C4-2B (cell line): ENCODE data around the gene UBP1.

Experiments
- CTCF ChIP-seq: fragments of 450-650 bp; conservative IDR thresholded peaks from 2 replicates; pipeline ENCODE4 v1.5.1; 2017; ENCODE audit warnings: mild to moderate bottlenecking
- ZFX ChIP-seq: fragments of 450-650 bp; IDR thresholded peaks from 2 replicates; pipeline ENCODE4 v1.6.1; 2017

- TF ChIP-seq CTCF (no peak), ZFX (no peak)
Observed at GRCh38 chr3:33467786-33468185, 27.6 kb upstream of the UBP1 start.
